ENCODE data around the gene HRAS. TPM values are rescaled to one million over a fixed set of nuclear protein-coding genes. Genes with fewer than 3 reads are reported as not detected.

The HRAS gene
- total RNA-seq, 3 donors from 2014 or later (not counting 1 experiment from before 2014, with no cell fraction given) = 27.6 to 35.0 (median 30.6) TPM

- Mint-ChIP-seq H3K9me3 (no peaks in the 10 kb centered on the region), H3K27ac (peak overlapping the region; percentile 56 to 75), H3K4me1 (peaks cover 5 to 18% of the 10 kb centered on the region in 2 donors), H3K27me3 (ENCODE audit: low read depth in 2 of 2) (peaks cover 0 to 2% of the 10 kb centered on the region in 2 donors), H3K4me3 (peak overlapping the region; percentile 67), H3K36me3 (no peaks in the 10 kb centered on the region)
- Histone ChIP-seq H3K4me3 (ENCODE audit: low read length) (peak overlapping the region; percentile 61), H3K9me3 (ENCODE audit: control insufficient read depth, insufficient read depth, low read length) (no peaks in the 10 kb centered on the region), H3K36me3 (ENCODE audit: control insufficient read depth, insufficient read depth, low read length) (no peaks in the 10 kb centered on the region), H3K27ac (ENCODE audit: low read length) (peak overlapping the region; percentile 87), H3K27me3 (ENCODE audit: control insufficient read depth, insufficient read depth, low read length) (no peaks in the 10 kb centered on the region), H3K4me1 (ENCODE audit: control insufficient read depth, insufficient read depth, low read length) (peaks cover 32% of the 10 kb centered on the region)
- TF ChIP-seq, protein P1, sequence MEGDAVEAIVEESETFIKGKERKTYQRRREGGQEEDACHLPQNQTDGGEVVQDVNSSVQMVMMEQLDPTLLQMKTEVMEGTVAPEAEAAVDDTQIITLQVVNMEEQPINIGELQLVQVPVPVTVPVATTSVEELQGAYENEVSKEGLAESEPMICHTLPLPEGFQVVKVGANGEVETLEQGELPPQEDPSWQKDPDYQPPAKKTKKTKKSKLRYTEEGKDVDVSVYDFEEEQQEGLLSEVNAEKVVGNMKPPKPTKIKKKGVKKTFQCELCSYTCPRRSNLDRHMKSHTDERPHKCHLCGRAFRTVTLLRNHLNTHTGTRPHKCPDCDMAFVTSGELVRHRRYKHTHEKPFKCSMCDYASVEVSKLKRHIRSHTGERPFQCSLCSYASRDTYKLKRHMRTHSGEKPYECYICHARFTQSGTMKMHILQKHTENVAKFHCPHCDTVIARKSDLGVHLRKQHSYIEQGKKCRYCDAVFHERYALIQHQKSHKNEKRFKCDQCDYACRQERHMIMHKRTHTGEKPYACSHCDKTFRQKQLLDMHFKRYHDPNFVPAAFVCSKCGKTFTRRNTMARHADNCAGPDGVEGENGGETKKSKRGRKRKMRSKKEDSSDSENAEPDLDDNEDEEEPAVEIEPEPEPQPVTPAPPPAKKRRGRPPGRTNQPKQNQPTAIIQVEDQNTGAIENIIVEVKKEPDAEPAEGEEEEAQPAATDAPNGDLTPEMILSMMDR (IDR thresholded peaks at IDR 0.05) = no peak
- intact Hi-C loops (cut with micrococcal nuclease) = loop anchor here (1.0 kb wide), 1 partner anchor 8 kb away; no protein-coding TSS in a partner anchor
- WGBS (ENCODE audit: insufficient coverage) = 83% methylated on average over 18 of the region's 18 CpGs
- DNase-seq (peak in 1 of 2 donors; percentile 47), ATAC-seq (no peak)
Measured at GRCh38 chr11:559712-560304, 24.4 kb upstream of the HRAS start.

DNA sequence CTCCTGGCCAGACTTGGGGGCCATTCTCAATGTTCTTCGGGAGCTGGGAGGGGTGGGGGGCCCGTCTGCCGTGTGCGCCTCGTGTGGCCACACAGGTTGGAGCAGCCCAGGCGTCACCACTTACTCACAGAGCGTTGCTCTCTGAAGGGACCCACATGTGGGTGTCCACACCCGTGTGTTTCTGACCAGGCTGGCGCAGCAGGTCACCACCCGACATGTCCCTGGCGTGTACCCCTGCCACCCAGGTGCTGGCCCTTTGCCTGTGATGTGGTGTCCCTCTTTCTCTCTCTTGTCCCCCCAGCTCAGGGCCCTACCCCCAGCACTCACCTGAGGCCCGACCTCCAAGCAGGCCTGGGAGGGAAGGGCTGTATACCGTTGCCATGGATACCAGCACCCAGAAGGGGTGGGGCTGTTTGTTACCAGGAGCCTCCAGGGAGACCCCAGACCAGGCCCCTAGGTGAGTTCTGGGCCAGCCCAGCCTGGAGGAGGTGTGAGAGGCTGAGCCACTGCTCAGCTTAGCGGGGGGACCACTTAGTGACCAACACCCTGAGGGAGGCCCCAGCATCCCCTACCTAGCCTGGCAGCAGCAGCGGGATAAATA lies 23.7 kb upstream of the HRAS start:
- WGBS (ENCODE audit: insufficient coverage) = 86% methylated on average over 15 of the region's 15 CpGs
- no peaks in the 10 kb centered on the region for H3K36me3 Mint-ChIP-seq
- intact Hi-C loops (cut with micrococcal nuclease) = no loop called here
- H3K27me3 ChIP-seq (ENCODE audit: control insufficient read depth, insufficient read depth, low read length) = no peaks in the 10 kb centered on the region
- no peak overlapping the region for H3K27ac ChIP-seq (ENCODE audit: low read length)
- H3K9me3 ChIP-seq (ENCODE audit: control insufficient read depth, insufficient read depth, low read length) = no peaks in the 10 kb centered on the region
- peaks cover 0 to 2% of the 10 kb centered on the region in 2 donors for H3K27me3 Mint-ChIP-seq (ENCODE audit: low read depth in 2 of 2)
- H3K36me3 ChIP-seq (ENCODE audit: control insufficient read depth, insufficient read depth, low read length) = no peaks in the 10 kb centered on the region
- peaks cover 38% of the 10 kb centered on the region for H3K4me1 ChIP-seq (ENCODE audit: control insufficient read depth, insufficient read depth, low read length)
- peaks cover 5 to 18% of the 10 kb centered on the region in 2 donors for H3K4me1 Mint-ChIP-seq
- TF ChIP-seq, protein P1 (IDR thresholded peaks at IDR 0.05) = no peak
- no peak overlapping the region for H3K4me3 ChIP-seq (ENCODE audit: low read length)
- peak in 1 of 2 donors; percentile 48 for DNase-seq
- no peak for ATAC-seq
- no peaks in the 10 kb centered on the region for H3K9me3 Mint-ChIP-seq
- H3K4me3 Mint-ChIP-seq = peak overlapping the region; percentile 40
- H3K27ac Mint-ChIP-seq = no peak overlapping the region

GRCh38 chr11:558503-558902 lies 23.1 kb upstream of the HRAS start:
- Mint-ChIP-seq H3K27ac (no peak overlapping the region), H3K36me3 (no peaks in the 10 kb centered on the region), H3K4me1 (peaks cover 5 to 18% of the 10 kb centered on the region in 2 donors), H3K27me3 (ENCODE audit: low read depth in 2 of 2) (peaks cover 0 to 2% of the 10 kb centered on the region in 2 donors), H3K9me3 (no peaks in the 10 kb centered on the region), H3K4me3 (no peak overlapping the region)
- TF ChIP-seq, protein P1 (IDR thresholded peaks at IDR 0.05) = no peak
- intact Hi-C loops (cut with micrococcal nuclease) = no loop called here
- DNase-seq (no peak), ATAC-seq (no peak)
- no peaks in the 10 kb centered on the region for H3K9me3 ChIP-seq (ENCODE audit: control insufficient read depth, insufficient read depth, low read length)
- no peak overlapping the region for H3K4me3 ChIP-seq (ENCODE audit: low read length)
- H3K27me3 ChIP-seq (ENCODE audit: control insufficient read depth, insufficient read depth, low read length) = no peaks in the 10 kb centered on the region
- 90% methylated on average over 20 of the region's 20 CpGs for WGBS (ENCODE audit: insufficient coverage)
- no peak overlapping the region for H3K27ac ChIP-seq (ENCODE audit: low read length)
- peaks cover 43% of the 10 kb centered on the region for H3K4me1 ChIP-seq (ENCODE audit: control insufficient read depth, insufficient read depth, low read length)
- no peaks in the 10 kb centered on the region for H3K36me3 ChIP-seq (ENCODE audit: control insufficient read depth, insufficient read depth, low read length)

Measured in natural killer cell (primary cell).